ENCODE data around the gene PTPRM. TPM values are rescaled to one million over a fixed set of nuclear protein-coding genes. Genes with fewer than 3 reads are reported as not detected.

PTPRM gene
- polyA plus RNA-seq, 1 of the 3 experiments (the other 2 are of a cell fraction): 16.0 TPM

DNA sequence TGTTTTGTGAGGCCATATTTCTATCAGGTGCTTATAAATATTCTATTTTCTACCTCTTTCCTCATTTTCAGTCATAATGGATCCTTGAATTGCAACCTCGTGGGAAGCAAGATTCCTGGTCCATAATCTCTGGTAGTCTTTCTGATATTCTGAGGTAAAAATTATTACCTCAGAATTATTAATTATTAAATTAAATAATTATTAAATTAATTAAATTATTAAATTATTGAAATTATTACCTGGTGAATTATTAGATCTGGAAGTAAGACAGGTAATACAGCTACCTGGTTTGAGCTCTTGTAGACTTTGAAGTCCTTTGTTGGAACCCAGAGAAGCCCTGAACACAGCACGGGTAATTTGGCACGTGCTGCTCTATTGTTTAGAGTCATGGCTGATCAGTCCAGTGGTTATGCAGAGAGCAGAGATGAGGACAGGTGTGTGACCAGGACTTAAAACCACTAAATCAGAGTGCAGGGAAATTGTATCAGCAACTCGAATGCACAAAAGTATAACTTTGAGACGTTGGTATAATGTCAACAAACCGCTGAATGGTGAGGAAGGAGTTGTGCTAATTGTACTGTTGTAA, 46.8 kb upstream of the PTPRM start:
- CTCF ChIA-PET: interaction anchor here (1.8 to 2.4 kb wide), 2 partner anchors 45 to 47 kb away, joined by 4 to 13 read pairs; partner anchors contain the start of gene PTPRM
- Histone ChIP-seq H3F3A (replicated peaks; ENCODE audit: insufficient read depth) (no peaks in the 10 kb centered on the region), H3K4me2 (no peak overlapping the region), H3K9ac (no peak overlapping the region), H3K79me2 (ENCODE audit: insufficient read depth) (no peaks in the 10 kb centered on the region), H3K27me3 (ENCODE audit: insufficient read depth) (no peaks in the 10 kb centered on the region), H4K20me1 (ENCODE audit: insufficient read depth) (no peaks in the 10 kb centered on the region), H3K9me2 (no peaks in the 10 kb centered on the region), H3K4me3 (ENCODE audit: low read depth in 2 of 2, low read length in 1 of 2) (no peak overlapping the region), H3K27ac (ENCODE audit: low read depth in 2 of 2, low read length in 1 of 2) (no peak overlapping the region), H3K4me1 (ENCODE audit: control insufficient read depth in 1 of 2, insufficient read depth in 2 of 2, low read depth in 1 of 2, low read length in 1 of 2) (peaks cover 0 to 14% of the 10 kb centered on the region in 2 experiments; a peak in 2 of 4 replicates), H3K36me3 (replicated peaks in 1 of 2; ENCODE audit: control insufficient read depth in 1 of 2, insufficient read depth in 2 of 2, low read length in 1 of 2) (no peaks in the 10 kb centered on the region), H3K9me3 (no peaks in the 10 kb centered on the region), H2AFZ (ENCODE audit: low read depth) (no peak overlapping the region)
- no peak for TF ChIP-seq FOXJ3 (CRISPR knock-in tag; IDR thresholded peaks at IDR 0.05)
- TF ChIP-seq, protein P1, sequence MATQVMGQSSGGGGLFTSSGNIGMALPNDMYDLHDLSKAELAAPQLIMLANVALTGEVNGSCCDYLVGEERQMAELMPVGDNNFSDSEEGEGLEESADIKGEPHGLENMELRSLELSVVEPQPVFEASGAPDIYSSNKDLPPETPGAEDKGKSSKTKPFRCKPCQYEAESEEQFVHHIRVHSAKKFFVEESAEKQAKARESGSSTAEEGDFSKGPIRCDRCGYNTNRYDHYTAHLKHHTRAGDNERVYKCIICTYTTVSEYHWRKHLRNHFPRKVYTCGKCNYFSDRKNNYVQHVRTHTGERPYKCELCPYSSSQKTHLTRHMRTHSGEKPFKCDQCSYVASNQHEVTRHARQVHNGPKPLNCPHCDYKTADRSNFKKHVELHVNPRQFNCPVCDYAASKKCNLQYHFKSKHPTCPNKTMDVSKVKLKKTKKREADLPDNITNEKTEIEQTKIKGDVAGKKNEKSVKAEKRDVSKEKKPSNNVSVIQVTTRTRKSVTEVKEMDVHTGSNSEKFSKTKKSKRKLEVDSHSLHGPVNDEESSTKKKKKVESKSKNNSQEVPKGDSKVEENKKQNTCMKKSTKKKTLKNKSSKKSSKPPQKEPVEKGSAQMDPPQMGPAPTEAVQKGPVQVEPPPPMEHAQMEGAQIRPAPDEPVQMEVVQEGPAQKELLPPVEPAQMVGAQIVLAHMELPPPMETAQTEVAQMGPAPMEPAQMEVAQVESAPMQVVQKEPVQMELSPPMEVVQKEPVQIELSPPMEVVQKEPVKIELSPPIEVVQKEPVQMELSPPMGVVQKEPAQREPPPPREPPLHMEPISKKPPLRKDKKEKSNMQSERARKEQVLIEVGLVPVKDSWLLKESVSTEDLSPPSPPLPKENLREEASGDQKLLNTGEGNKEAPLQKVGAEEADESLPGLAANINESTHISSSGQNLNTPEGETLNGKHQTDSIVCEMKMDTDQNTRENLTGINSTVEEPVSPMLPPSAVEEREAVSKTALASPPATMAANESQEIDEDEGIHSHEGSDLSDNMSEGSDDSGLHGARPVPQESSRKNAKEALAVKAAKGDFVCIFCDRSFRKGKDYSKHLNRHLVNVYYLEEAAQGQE (IDR thresholded peaks at IDR 0.05; ENCODE audit: low read depth, low read length): no peak
- no peak for TF ChIP-seq FOSL2 (IDR thresholded peaks at IDR 0.05; ENCODE audit: borderline replicate concordance, low read depth)
- TF ChIP-seq PBX3 (IDR thresholded peaks at IDR 0.05): no peak
- no peak for TF ChIP-seq CTCF (IDR thresholded peaks at IDR 0.05)
- POLR2A ChIA-PET: no interaction called here
- no peak for DNase-seq
- 36% methylated on average over 6 of the region's 6 CpGs for WGBS (ENCODE audit: low lambda C conversion rate)

- POLR2A ChIA-PET: no interaction called here
- TF ChIP-seq, protein P2, sequence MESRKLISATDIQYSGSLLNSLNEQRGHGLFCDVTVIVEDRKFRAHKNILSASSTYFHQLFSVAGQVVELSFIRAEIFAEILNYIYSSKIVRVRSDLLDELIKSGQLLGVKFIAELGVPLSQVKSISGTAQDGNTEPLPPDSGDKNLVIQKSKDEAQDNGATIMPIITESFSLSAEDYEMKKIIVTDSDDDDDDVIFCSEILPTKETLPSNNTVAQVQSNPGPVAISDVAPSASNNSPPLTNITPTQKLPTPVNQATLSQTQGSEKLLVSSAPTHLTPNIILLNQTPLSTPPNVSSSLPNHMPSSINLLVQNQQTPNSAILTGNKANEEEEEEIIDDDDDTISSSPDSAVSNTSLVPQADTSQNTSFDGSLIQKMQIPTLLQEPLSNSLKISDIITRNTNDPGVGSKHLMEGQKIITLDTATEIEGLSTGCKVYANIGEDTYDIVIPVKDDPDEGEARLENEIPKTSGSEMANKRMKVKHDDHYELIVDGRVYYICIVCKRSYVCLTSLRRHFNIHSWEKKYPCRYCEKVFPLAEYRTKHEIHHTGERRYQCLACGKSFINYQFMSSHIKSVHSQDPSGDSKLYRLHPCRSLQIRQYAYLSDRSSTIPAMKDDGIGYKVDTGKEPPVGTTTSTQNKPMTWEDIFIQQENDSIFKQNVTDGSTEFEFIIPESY (IDR thresholded peaks at IDR 0.05; ENCODE audit: borderline replicate concordance, low read depth): no peak
- TF ChIP-seq POLR2AphosphoS5 (IDR thresholded peaks at IDR 0.05; ENCODE audit: low read depth, low read length): no peak
- no peak for TF ChIP-seq EP300 (IDR thresholded peaks at IDR 0.05; ENCODE audit: borderline replicate concordance in 1 of 2, low read depth in 1 of 2, low read length in 1 of 2)
- no peak for TF ChIP-seq EZH2phosphoT487 (IDR thresholded peaks at IDR 0.05; ENCODE audit: borderline replicate concordance, low read depth)
- no peak for TF ChIP-seq CHD2 (IDR thresholded peaks at IDR 0.05; ENCODE audit: low read length, partially characterized antibody)
- TF ChIP-seq GATA2 (CRISPR knock-in tag; IDR thresholded peaks at IDR 0.05): no peak
- TF ChIP-seq, protein P3, sequence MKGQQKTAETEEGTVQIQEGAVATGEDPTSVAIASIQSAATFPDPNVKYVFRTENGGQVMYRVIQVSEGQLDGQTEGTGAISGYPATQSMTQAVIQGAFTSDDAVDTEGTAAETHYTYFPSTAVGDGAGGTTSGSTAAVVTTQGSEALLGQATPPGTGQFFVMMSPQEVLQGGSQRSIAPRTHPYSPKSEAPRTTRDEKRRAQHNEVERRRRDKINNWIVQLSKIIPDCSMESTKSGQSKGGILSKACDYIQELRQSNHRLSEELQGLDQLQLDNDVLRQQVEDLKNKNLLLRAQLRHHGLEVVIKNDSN (IDR thresholded peaks at IDR 0.05; ENCODE audit: borderline replicate concordance, low read depth): no peak
Observed at GRCh38 chr18:7521226-7521856, 45.8 kb upstream of the PTPRM start.

More at GRCh38 chr18:7521226-7521856, 45.8 kb upstream of the PTPRM start:
- DNase-seq: no peak
- Histone ChIP-seq H4K20me1 (ENCODE audit: insufficient read depth) (no peaks in the 10 kb centered on the region), H3F3A (replicated peaks; ENCODE audit: insufficient read depth) (no peaks in the 10 kb centered on the region), H3K36me3 (replicated peaks in 1 of 2; ENCODE audit: control insufficient read depth in 1 of 2, insufficient read depth in 2 of 2, low read length in 1 of 2) (no peaks in the 10 kb centered on the region), H3K4me2 (no peak overlapping the region), H2AFZ (ENCODE audit: low read depth) (no peak overlapping the region), H3K9ac (no peak overlapping the region), H3K27me3 (ENCODE audit: insufficient read depth) (no peaks in the 10 kb centered on the region), H3K4me1 (ENCODE audit: control insufficient read depth in 1 of 2, insufficient read depth in 2 of 2, low read depth in 1 of 2, low read length in 1 of 2) (peaks cover 0 to 10% of the 10 kb centered on the region in 2 experiments; a peak in 2 of 4 replicates), H3K79me2 (ENCODE audit: insufficient read depth) (no peaks in the 10 kb centered on the region), H3K9me2 (no peaks in the 10 kb centered on the region), H3K9me3 (no peaks in the 10 kb centered on the region), H3K27ac (ENCODE audit: low read depth in 2 of 2, low read length in 1 of 2) (no peak overlapping the region), H3K4me3 (ENCODE audit: low read depth in 2 of 2, low read length in 1 of 2) (no peak overlapping the region)
- 53% methylated on average over 6 of the region's 8 CpGs for WGBS (ENCODE audit: low lambda C conversion rate)
- CTCF ChIA-PET: interaction anchor here (0.6 to 2.4 kb wide), 2 partner anchors 46 to 367 kb away, joined by 3 to 13 read pairs; partner anchors contain the start of gene PTPRM
